OCI-LY7 (cell line): ENCODE measurements around the gene C1QTNF2. TPM values are rescaled to one million over a fixed set of nuclear protein-coding genes. Genes with fewer than 3 reads are reported as not detected.
A peak's percentile ranks its signal among the peaks of the same experiment; 100 is the strongest.

Experiments
- BruUV-seq: library from RNA; stranded (reverse); fragments of 400-500 nt; replicated peaks from 2 replicates; lab custom pipeline; 2021; lab: Mats Ljungman, UMichigan
- CTCF ChIA-PET: fragments of 300-600 bp; sonication (Branson Sonifier 250); formaldehyde crosslinking; loops from one replicate; lab custom pipeline; 2022; ENCODE audit warnings: antibody characterized with exemption; ENCODE audit not compliant: unreplicated experiment; lab: Charles Lee
- POLR2A ChIA-PET: fragments of 300-600 bp; sonication (Branson Sonifier 250); formaldehyde crosslinking; loops from one replicate; lab custom pipeline; 2022; ENCODE audit warnings: antibody characterized with exemption; lab: Charles Lee
- DNase-seq: peaks from one replicate; pipeline ENCODE4 v3.0.0-alpha.2; 2015; ENCODE audit warnings: low spot score
- H2AFZ ChIP-seq: fragments of 200-600 bp; sonication (generic), shearing (Covaris generic); 2 replicates; pipeline ENCODE4 v1.6.1; 2014; ENCODE audit warnings: mild to moderate bottlenecking, antibody characterized with exemption, low read length, moderate library complexity
- H3K27ac ChIP-seq: fragments of 200-600 bp; sonication (generic); 2 replicates; pipeline ENCODE4 v1.5.1; 2014; ENCODE audit warnings: mixed run types, low read depth, mild to moderate bottlenecking, moderate library complexity, low read length, inconsistent platforms; ENCODE audit not compliant: poor library complexity, severe bottlenecking
- H3K36me3 ChIP-seq: fragments of 200-600 bp; sonication (generic); 2 replicates; pipeline ENCODE4 v1.6.1; 2014; ENCODE audit warnings: mild to moderate bottlenecking, antibody characterized with exemption, low read length, moderate library complexity, mixed read lengths; ENCODE audit not compliant: insufficient read depth
- H3K4me1 ChIP-seq: fragments of 200-600 bp; sonication (generic); 2 replicates; pipeline ENCODE4 v1.5.1; 2014; ENCODE audit warnings: mild to moderate bottlenecking, low read length; ENCODE audit not compliant: insufficient read depth, poor library complexity, severe bottlenecking
- H3K4me2 ChIP-seq: fragments of 200-600 bp; sonication (generic); 2 replicates; pipeline ENCODE4 v1.6.1; 2014; ENCODE audit warnings: mild to moderate bottlenecking, low read length
- H3K4me3 ChIP-seq: fragments of 200-600 bp; sonication (generic); 2 replicates; pipeline ENCODE4 v1.5.1; 2014; ENCODE audit warnings: mild to moderate bottlenecking, low read depth, low read length; ENCODE audit not compliant: poor library complexity, severe bottlenecking
- H3K79me2 ChIP-seq: fragments of 200-600 bp; sonication (generic); 2 replicates; pipeline ENCODE4 v1.6.1; 2016; ENCODE audit warnings: low read depth, mild to moderate bottlenecking, low read length, moderate library complexity, mixed read lengths; ENCODE audit not compliant: insufficient read depth
- H3K9me2 ChIP-seq: fragments of 200-600 bp; sonication (generic); 2 replicates; pipeline ENCODE4 v1.6.1; 2016; ENCODE audit warnings: mild to moderate bottlenecking, low read length, mixed read lengths; ENCODE audit not compliant: insufficient read depth
- H3K9me3 ChIP-seq: fragments of 200-600 bp; sonication (generic); 2 replicates; pipeline ENCODE4 v1.6.1; 2014; ENCODE audit warnings: mild to moderate bottlenecking, mixed run types, low read length, mixed read lengths
- H4K20me1 ChIP-seq: fragments of 200-600 bp; sonication (generic); 2 replicates; pipeline ENCODE4 v1.6.1; 2014; ENCODE audit warnings: mild to moderate bottlenecking, antibody characterized with exemption, low read length, moderate library complexity, mixed read lengths; ENCODE audit not compliant: insufficient read depth
- EZH2phosphoT487 ChIP-seq: fragments of 200-600 bp; sonication (generic); IDR thresholded peaks from 2 replicates; pipeline ENCODE4 v1.6.1; 2018; ENCODE audit warnings: low read depth, borderline replicate concordance, mild to moderate bottlenecking, mixed run types, antibody characterized with exemption, low read length, moderate library complexity, mixed read lengths
- intact Hi-C: fragments of 100-400 bp; cut with micrococcal nuclease; formaldehyde crosslinking; loops from one replicate; pipeline ENCODE4 v1.10.0; 2022; ENCODE audit not compliant: unreplicated experiment
- total RNA-seq, 2 experiments: library from RNA; depleted of rRNA in 1 of 2; stranded (reverse); fragments of >200 nt in 1 of 2; shearing (Covaris generic) in 1 of 2; gene quantifications; 2 replicates each; pipeline ENCODE4 v1.2.3, GENCODE V29; 2014 to 2022
- TF ChIP-seq, protein P1 (sequence below): fragments of 200-600 bp; sonication (generic); conservative IDR thresholded peaks from 2 replicates; pipeline ENCODE4 v1.5.1; 2014; ENCODE audit warnings: mild to moderate bottlenecking, antibody characterized with exemption, low read length, moderate library complexity, mixed read lengths

The C1QTNF2 gene
- total RNA-seq, 2 experiments from 2014 or later: not detected

DNA sequence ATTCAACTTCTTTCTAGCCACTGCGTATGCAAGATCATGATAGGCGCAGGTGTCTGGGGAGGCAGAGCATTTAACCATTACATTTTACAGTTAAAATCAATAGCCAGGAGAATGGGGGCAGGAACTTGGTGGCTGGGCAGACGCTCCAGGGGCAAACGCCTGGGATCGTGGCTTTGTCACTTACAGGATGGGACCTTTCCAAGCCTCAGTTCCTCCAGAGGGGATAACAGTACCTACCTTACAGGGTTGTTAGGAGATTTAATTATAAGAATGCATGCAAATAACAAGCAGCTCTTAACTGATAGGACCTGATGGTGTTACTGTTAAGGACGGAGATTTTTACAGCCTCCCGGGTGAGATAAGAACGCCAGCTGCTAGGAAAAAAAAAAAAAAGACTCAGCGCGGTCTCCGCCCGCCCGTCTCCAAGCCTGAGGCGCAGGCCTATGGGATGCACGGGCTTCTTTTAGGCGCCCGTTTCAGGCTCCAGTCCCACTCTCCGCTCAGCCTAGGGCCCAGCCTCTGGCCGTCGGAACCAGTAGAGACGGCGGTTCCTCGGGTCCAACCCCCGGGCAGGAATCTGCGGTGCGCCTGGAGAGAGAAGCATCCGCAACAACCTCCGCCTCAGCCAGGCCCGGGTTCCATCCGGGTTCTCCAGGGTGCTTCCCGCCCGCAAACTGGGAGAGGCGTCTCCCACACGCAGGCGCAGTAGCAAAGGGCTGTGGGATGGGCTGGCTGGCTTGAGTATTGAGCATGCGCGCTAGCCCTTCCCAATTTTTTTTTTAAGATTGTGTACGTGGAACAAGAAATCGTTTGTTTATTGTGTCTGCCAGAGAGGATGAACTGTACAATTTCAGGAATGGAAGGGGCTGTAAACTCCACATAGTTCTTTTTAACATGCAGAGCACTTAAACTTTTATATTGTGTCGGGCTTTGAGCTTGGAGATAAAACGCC is 29.3 kb upstream of the C1QTNF2 start, which contains the start of gene FAM200C:
Gene FAM200C, minus strand, starts transcription at position 653 of the 952 bp plus-strand sequence. CDS start 4,564 bp downstream, outside the sequence.
- no TSS peak for BruUV-seq

DNA sequence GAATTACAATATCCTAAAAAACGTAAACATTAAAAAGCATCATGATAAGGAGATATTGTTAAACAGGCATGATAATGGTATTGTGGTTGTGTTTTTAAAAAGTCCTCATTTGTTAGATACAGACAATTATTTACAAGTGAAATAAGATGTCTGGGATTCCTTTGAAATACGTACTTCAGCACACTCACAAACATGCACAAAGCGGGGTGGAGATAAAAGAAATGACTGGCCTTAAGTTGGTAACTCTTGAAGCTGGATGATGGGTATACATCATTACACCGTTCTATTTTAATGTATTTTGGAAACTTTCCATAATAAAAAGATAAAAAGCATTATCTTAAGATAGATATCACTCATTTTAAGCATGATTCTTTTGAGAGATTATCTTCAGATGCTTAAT is 28.4 kb upstream of the C1QTNF2 start:
- no TSS peak for BruUV-seq
- TF ChIP-seq EZH2phosphoT487: no peak
- TF ChIP-seq, protein P1, sequence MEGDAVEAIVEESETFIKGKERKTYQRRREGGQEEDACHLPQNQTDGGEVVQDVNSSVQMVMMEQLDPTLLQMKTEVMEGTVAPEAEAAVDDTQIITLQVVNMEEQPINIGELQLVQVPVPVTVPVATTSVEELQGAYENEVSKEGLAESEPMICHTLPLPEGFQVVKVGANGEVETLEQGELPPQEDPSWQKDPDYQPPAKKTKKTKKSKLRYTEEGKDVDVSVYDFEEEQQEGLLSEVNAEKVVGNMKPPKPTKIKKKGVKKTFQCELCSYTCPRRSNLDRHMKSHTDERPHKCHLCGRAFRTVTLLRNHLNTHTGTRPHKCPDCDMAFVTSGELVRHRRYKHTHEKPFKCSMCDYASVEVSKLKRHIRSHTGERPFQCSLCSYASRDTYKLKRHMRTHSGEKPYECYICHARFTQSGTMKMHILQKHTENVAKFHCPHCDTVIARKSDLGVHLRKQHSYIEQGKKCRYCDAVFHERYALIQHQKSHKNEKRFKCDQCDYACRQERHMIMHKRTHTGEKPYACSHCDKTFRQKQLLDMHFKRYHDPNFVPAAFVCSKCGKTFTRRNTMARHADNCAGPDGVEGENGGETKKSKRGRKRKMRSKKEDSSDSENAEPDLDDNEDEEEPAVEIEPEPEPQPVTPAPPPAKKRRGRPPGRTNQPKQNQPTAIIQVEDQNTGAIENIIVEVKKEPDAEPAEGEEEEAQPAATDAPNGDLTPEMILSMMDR: no peak
- intact Hi-C loops: loop anchor here (2.0 kb wide), 1 partner anchor 20 kb away; the partner anchor contains the start of gene SLU7

More for the DNA sequence above, 29.3 kb upstream of the C1QTNF2 start, which contains the start of gene FAM200C:
- Histone ChIP-seq H3K9me3 (no peaks in the 10 kb centered on the region), H3K27ac (peak within 1 kb of the TSS; percentile 21), H4K20me1 (no peaks in the 10 kb centered on the region), H3K36me3 (peaks cover 35% of the 10 kb centered on the region), H3K4me3 (peak within 1 kb of the TSS; percentile 90), H3K9me2 (no peaks in the 10 kb centered on the region), H3K79me2 (peaks cover 8% of the 10 kb centered on the region; the same call in 1 of the 2 replicates), H3K4me2 (peak within 1 kb of the TSS; percentile 86), H3K4me1 (peaks cover 9% of the 10 kb centered on the region), H2AFZ (peak within 1 kb of the TSS; percentile 97)
- TF ChIP-seq, protein P1: no peak
- no peak for TF ChIP-seq EZH2phosphoT487
- intact Hi-C loops: loop anchor here (2.0 kb wide), 1 partner anchor 19 kb away; the partner anchor contains the start of gene SLU7
- DNase-seq: peak; percentile 84
- ChIA-PET POLR2A (interaction anchor here (0.7 to 2.1 kb wide), 8 partner anchors 11 to 31 kb away, joined by 3 to 11 read pairs (median 6); partner anchors contain the start of genes PTTG1 and SLU7), CTCF (interaction anchor here (0.6 to 1.3 kb wide), 4 partner anchors 18 to 372 kb away, joined by 3 to 4 read pairs (median 3); no protein-coding TSS in a partner anchor)

More for the DNA sequence above, 28.4 kb upstream of the C1QTNF2 start:
- H3K9me3 ChIP-seq: no peaks in the 10 kb centered on the region
- H3K4me2 ChIP-seq: peak overlapping the region; percentile 86
- peaks cover 8% of the 10 kb centered on the region; the same call in 1 of the 2 replicates for H3K79me2 ChIP-seq
- CTCF ChIA-PET: interaction anchor here (0.8 kb wide), 1 partner anchor 9 kb away, joined by 4 read pairs; no protein-coding TSS in a partner anchor
- peaks cover 9% of the 10 kb centered on the region for H3K4me1 ChIP-seq
- H4K20me1 ChIP-seq: no peaks in the 10 kb centered on the region
- H3K36me3 ChIP-seq: peaks cover 26% of the 10 kb centered on the region
- H2AFZ ChIP-seq: no peak overlapping the region
- POLR2A ChIA-PET: interaction anchor here (0.7 to 1.0 kb wide), 3 partner anchors 13 to 32 kb away, joined by 3 to 5 read pairs (median 5); no protein-coding TSS in a partner anchor
- no peaks in the 10 kb centered on the region for H3K9me2 ChIP-seq
- no peak overlapping the region for H3K27ac ChIP-seq
- H3K4me3 ChIP-seq: peak overlapping the region; percentile 90
- no peak for DNase-seq
